Mucosa of gallbladder (tissue), 1 donor: ENCODE measurements around the gene MYO18A. TPM values are rescaled to one million over a fixed set of nuclear protein-coding genes. Genes with fewer than 3 reads are reported as not detected.
A peak's percentile ranks its signal among the peaks of the same experiment; 100 is the strongest.

ENCODE experiments used
- DNase-seq: peaks from one replicate; pipeline ENCODE4 v3.0.0-alpha.2; 2020; ENCODE audit warnings: low spot score
- total RNA-seq: library from RNA; stranded (reverse); gene quantifications from one replicate; pipeline ENCODE4 v1.2.1, GENCODE V29; 2021
- donor health status: DM: no; HTN: no; CAD: no.

Gene MYO18A
- total RNA-seq, 1 donor from 2014 or later = 198 TPM

DNA sequence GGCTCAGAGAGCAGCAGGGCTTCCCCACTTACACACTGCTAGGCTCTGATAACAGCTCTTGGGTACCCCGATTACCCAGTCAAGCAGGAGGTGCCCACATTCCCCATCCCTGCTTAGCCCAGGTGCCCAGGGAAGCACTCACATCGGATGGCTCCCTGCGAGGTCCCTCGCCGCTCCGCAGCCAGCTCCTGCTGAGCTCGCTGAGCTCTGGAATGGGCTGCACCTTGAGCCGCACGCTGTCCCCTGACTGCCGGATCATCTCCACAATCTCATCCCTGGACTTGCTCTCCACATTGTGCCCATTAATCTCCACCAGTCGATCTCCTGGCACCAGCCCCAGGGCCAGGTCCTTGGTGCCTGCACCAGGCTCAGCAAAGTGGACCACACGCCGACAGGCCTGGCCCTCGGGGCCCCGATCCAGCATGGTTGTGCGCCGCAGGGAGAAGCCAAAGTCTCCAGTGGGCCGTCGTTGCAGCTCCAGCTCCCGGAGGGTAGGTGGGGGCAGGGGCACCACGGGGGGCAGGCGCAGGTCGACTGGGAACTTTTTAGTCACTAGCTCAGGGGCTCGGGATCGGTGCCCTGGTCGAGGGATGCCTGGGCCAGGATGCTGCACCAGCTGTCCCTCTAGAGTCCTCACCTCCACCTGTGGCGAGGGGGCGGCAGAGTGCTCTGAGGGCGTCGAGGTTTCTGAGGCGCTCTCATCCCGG is 14.2 kb downstream of the MYO18A start:
- DNase-seq = no peak

DNA sequence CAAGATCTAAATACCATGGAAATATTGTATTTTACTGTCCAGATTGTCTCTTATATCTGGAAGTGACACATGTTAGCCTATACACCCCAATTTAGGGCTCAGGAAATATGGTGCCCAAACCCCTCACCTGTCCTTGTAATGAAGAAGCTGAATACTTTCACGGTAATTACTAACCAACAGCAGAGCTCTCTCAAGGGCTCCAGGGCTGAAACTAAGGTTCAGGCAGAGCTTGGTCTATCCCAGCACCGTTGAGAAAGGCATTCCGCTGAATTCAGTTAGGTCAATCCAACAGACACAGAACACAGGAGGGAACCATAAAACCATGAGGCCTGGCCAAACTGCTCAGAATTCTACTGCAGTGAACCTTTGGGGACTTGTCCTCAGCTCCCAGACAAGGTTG is 14.9 kb downstream of the MYO18A start:
- no peak for DNase-seq

DNA sequence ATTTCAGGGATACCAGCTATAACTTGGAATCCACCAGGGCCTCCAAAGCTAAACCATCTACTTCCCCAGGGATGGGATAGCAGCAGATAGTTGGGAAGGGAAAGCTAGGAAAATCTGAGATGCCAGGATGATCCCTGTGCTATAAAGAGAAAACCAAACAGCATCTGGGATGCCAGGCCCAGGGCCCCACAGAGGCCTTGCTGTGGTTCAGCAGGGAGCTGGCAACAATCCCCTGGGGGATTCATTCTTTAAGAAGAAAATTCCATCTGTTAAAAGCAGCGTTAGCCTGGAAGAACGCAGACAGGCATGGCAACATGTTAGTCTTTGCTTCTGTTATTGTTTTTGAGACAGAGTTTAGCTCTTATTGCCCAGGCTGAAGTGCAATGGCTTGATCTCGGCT is 16.6 kb downstream of the MYO18A start:
- no peak for DNase-seq

DNA sequence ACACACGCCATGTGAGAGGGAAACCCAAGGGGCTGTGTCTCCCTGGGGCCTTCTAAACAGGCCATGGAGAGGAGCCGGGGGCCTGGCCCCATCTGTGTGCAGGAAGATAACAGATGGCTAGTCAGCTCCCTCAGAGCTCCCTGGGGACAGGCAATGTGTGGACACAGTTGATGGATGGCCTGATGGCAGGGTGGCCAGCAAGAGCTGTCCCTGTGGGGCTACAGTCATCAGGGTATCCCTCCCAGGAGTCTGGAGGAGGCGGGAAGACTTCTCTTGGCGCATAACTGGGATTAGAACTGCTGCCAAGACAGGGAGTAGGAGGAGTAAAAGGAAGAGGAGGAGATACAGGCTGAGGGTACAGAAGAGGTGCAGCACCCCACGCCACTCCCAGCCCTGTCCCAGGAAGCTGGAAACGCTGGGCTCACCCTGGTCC is 17.3 kb downstream of the MYO18A start:
- DNase-seq = no peak

DNA sequence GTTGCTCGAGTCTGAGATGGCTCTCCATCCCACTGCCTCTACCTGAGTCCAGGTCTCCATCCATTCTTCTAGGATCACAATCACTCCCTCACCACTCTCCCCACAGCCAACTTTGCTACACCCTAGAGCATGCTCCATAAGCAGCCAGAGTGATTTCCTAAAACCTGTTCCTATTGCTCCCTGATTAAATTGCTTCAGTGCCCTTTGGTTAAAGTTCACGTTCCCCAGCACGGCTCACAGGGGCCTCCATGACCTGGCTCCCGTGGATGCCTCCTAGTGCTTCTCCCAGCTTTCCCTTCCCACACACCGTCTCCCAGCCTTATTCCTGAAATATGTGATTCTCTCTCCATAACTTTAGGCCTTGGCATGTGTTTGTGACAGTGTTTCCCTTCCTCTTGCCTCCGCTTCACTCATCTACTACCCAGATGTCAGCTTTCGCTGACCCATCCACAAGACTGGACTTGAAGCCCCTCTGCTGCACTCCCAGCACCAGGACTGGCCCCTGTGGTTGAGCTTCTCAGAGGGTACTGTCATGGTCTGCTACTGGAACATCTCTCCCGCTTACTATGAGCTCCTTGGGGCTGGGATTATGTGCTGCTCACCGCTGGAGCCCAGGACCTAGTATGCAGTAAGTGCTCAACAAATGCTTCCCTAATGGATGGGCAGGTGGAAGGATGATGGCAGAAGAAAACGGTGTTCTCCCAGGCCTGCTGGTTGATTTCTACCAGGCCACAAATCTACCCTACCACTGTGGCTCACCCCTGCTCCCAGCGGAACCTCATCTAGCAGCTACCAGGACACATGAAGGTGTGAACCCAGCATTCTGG is 17.9 kb downstream of the MYO18A start:
- no peak for DNase-seq

DNA sequence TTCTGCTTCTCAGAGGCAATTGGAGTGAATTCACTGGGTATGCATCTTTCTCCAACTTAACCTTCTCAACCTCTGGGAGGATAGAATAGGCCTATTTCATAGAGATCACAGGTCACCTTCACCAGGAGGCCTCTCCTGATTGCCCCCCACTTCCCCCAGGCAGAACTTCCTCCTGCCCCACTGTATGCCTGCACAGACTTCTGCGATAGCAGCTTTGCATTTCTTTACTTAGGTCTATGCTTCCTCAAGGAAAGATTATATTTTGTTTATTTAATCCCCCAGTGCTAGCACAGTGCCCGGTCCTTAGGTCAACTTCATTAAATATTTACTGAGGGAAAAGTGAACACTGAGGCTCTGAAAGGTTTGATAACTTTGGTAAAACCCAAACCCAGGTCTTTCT is 19.9 kb downstream of the MYO18A start:
- peak; percentile 30 for DNase-seq

DNA sequence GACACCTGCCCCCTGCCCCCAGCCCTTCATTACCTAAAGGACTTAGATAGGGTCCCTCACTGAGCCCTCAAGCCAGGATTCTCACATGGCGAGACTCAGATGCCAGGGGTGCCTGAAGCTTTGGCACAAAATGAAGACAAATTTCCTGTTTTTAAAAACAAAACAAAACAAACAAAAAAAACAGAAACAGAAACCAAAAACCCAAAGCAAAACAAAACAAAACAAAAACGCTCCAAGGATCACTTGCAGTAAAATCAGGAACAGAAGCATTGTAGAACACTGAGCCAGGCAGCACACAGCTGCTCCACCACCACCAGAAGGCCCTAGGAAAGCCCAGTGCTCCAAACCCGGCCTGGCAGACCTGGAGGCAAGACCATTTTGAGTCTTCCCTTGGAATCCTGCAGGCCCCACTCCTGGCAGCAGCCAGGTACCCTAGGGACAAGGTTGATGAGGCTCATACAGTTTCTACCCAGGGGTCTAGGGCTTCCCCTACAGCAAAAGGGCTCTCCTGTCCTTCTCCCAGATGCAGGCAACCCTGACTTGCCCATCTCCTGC is 20.8 kb downstream of the MYO18A start:
- no peak for DNase-seq

DNA sequence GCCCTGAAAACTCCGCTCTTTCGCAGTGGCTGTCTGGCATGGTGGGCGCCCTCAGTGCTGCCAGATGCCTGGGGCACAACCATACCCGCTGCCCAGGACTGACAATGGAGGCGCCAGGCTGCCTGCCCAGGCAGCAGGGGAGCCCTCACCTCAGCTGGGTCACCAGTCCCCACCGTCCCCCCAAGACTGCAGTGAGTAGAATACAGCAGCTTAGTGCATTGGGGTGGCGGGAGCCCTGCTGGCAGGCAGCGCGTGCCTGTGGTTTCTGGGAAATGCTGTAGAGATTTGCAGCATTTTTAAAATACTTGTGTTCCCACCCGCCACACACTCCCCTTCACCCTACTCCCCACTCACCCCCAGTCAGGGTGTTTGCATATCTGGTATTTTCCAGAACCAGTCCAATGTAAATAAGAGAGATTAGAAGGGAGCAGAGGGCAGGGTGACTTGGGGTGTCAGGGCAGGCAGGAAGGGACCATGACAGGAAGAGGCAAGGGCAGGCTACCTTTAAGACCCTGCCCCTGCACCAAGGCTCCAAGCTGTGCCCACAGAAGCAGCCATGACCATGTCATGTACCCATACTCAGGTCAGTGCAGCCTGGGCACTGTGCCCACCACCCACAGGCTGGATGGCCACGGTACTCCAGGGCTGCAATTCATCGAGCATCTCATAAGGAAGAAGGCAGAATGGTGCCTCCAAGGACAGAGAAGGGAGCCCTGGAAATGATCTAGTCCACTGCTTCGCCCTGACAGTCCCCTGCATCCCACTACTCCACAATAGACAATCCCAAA is 21.5 kb downstream of the MYO18A start:
- DNase-seq = peak; percentile 33

DNA sequence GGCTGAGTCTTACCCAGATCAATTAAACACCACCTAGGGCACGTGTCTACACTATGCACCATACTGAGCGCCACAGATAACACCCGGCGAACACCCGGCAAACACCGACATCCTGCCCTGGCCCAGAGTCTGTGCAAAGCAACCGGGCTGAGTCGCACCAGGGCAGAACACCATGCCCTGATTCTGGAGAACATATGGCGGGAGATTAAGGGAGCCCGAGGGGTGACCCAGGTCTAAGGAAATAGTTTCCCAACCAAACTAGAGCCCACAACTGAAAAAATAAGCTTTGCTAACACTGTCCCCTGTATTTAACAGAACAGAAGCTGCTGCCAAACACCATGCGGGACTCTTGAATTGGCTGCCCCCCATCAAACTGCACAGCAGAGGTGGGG is 22.1 kb downstream of the MYO18A start:
- DNase-seq = no peak

DNA sequence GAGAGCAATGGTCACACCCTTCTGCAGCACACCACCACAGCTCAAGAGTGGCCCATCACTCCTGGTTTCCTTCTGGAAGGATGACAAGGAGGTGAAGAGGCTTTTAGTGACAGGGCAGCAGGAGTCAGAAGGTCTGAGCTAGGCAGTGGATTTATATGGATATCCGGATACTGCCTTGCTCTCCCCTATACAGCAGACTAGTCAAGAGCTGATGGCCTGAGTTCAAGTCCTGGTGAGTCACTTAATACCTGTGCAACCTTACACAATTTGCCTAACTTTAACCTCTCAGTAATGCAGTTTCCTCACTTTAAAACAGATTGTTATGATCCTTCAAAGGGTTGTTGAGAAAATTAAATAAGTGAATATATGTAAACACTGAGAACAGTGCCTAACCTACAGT is 22.9 kb downstream of the MYO18A start:
- DNase-seq = no peak

DNA sequence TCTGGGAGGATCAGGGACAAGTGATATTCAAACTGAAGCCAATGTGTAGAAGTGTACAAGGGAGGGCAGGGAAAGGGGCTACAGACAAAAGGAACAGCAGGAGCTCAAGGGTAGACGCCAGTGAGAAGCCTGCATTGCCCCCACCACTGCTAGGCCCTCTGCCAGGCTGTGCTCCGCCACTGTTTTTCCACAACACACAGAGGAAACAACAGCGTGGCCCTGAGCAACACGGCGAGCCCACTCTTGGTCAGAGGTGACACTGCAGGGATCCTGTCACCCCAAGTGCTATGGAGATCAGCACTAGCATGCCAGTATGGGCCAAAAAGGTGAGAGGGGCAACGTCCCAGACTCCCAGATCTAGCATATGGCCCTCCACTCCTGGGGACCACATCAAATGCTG is 23.4 kb downstream of the MYO18A start:
- no peak for DNase-seq

DNA sequence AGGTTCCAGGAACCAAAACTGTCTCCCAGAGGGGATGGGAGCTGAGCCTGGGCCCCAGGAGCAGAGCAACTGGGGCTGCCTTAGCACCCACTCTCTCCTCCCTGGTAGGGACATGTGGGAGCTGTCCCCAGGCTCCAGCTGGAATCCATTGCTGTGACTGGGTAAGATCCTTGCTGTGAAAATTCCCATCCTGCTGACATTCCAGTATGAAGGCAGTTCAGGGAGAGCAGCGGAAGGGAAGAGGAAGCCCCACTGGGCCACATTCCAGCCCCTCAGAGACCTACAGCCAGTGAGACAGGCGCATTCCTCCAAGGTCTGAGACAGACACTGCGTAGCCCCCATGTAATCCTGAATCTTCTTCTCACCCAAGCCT is 24.2 kb downstream of the MYO18A start:
- no peak for DNase-seq

DNA sequence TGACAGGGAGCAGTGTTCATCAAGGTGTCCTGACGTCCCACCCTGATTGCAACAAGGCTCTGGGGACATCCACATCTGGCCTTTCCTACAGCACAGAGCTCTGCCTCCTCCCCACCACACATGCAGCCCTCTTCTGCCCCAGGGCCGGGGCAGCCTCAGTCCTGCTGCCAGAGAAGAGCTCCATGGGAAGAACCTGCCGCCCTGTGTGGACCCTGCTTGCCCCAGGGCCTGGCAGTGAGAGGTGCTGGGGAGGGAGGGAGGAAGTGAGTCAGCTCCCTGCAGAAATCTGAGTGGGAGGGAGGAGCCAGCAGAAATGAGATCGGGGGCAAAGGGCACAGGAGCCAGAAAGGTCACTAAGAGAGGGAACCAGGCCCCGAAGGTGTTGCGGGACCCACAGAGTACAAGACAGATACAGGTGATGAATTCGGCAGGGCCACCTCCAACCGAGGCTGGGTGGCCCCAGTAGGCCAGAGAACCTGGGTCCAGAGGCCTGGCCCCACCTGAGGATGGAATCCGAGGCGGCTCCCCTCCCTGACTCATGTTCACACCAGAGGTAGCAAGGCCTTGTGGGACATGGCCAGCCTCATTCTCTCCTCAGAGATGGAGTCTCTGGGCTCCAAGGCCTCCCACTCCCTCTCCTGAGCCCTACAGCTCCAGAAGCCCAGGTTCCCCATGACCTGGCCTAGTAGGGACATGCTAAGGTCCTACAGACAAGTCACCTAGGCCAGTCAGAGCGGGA is 24.8 kb downstream of the MYO18A start:
- peak; percentile 73 for DNase-seq

DNA sequence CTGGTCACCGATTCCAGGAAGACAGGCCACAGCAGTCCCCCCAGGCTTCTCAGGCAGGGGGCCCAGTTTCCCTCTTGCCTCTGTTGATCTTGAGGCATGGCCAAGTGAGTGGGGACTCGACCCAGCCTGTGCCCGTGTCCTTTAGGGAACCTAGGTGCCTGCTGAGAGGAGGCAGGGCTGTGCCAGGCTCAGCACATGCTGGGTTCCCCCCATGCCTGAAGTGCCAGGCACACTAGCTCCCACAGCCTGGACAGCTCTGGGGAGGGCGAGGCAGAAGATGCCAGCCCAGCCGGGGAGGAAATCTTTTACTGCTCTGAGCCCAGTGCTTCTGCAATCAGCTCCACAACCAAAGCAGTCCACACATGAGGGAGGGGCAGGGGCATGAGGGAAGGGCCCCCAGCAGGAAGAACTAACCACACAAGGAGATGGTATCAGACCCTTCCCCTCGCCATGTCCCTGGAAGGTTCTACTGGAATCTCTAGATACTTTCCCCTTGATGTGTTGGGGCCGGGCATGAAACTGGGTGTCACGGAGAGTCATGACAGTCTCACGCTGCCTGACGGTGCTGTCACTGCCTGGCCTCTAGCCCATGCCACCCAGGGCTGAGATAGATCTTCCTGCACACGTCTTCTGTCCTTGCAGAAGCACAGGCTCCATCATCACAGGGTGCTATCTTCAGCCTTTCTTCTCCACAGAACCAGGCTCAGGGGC is 25.5 kb downstream of the MYO18A start:
- peak; percentile 43 for DNase-seq

DNA sequence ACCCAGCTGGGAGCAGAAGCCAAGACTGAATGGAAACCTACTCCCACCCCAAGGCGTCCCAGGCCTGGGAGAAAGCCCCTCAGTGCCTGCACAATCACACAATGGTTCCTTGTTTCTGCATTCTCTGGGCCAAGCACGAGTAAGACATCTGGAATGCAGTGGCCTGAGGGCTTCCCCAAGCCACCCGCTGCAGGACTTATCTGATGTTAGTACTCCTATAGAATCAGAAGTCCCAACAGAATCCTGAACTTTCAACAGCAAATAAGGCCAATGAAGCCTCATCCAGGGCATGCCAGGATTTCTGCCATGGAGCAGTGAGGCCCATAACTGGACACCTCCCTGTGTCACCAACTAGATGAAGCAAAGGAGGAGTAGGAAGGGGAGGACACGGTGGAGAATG is 28.6 kb downstream of the MYO18A start:
- DNase-seq = no peak

DNA sequence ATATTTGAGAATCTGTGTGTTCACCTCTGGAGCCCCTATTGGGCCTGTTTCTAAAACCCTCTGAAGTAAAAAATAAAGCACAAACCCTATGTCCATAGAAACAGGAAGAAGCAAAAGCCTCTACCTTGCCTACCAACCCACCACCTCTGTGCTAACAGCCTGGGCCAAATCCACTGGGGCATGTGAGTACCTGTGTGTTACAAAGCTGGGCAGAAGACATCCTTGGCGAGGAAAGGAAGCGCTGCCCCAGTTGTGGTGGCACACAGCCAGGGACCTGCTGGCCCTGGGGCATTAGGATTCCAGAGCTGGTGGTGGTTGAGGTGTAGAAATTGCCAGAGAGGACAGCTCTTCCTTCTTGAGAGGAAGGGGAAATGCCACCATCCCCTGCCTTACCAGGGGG is 30.0 kb downstream of the MYO18A start:
- DNase-seq = no peak

DNA sequence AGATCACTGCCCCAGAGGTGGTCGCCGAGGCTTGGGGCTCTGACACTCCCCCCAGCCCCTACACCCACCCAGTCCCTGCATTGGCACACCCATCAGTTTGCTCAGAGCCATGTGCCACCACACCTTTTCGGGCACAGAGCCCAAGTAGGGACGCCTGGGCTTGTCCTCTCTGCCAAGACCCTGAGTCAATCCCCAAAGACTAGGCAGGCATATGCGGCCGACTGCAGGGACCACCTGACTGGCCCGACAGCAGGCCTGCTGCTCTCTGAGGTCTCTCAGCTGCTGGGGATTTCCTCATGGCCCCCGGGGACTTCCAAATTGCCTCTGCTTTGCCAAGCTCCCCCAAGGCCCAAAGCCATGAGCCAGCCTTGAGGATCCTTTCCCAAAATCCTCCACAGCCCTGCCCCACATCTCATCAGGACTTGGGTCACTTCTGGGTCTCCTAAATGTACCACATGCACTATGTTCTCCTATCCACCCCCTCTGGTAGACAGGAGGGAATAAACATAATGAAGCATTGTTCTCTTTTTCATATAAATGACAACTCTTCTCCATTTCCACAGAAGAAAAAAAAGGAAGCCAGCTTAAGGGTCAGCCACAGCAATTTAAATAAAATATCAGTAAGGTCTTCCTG is 30.6 kb downstream of the MYO18A start:
- no peak for DNase-seq

DNA sequence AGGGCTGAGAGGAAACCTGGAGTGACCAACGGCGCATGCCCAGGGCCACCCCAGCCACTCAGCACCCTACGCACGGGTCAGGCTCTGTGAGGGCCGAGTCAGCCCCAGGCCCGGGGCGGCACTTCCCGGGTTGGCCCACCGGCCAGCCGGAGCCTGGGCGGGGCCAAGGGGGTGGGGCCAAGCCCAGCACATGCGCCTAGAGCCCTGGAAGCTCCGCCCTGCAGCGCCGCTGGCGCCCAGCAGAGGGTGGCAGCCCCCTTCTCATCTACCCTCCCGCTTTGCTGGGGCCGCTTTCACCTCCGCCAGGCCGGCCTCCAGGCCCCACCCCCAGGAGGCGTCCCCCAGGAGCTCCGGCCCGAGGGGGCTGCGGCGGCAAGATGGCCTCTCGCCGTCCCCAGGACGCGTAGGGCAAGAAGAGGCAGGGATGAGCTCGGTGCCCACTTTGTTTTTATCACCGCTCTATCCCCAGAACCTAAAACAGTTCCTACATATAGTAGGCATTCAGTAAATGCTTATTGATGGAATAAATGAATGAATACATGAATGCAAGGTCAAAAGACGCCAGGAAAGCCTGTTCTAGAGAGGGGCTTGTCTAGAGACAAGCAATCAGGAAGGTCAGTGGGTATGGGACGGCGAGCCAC is 31.3 kb downstream of the MYO18A start:
- DNase-seq = peak; percentile 94

DNA sequence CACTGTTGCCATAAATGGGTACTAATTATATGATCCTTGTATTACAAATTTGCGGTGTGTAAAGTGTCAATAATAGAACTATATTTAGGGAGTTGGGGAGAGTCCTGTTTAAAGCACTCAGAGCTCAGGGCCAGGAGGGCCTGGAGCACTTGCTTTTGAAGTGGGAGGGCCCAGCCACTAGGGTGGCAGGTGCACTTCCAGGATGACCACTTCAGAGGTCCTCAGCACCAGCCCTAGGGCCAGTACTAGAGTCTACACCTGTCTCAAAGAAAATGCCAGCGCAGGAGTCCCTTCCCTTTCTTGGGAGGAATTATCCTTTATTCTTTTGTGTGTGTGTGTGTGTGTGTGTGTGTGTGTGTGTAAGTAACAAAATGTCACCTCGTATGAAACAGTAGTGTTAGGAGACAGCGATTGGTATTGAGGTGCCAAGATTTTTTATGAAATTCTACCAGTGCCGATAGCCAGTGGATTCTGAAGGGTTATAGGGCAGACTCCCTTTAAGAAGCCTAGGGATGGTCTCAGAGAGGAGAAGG is 31.9 kb downstream of the MYO18A start:
- DNase-seq = no peak

DNA sequence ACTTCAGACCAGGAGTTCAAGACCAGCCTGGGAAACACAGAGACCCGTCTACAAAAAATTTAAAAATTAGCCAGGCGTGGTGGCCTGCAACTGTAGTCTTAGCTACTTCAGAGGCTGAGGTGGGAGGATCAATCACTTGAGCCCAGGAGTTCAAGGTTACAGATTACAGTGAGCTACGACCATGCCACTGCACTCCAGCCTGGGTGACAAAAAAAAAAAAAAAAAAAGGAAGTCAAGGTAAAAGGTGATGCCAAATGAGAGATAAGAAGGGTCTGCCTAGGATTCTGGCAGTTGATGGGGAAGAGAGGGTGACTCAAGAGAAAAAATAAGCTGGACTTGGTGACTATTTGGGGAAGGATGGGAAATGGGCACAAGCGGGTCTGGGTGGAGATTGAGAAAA is 32.5 kb downstream of the MYO18A start:
- DNase-seq = no peak
